MCF 10A (cell line): Measurements from ENCODE around the gene SRC. TPM values are rescaled to one million over a fixed set of nuclear protein-coding genes. Genes with fewer than 3 reads are reported as not detected.

ENCODE experiments used
- BruUV-seq: library from RNA; stranded (reverse); fragments of 400-500 nt; replicated peaks from 2 replicates; lab custom pipeline; 2021; lab: Mats Ljungman, UMichigan
- CTCF ChIA-PET: fragments of 300-600 bp; sonication (Branson Sonifier 250); formaldehyde crosslinking; extraction: SDS; loops from one replicate; lab custom pipeline; 2021; ENCODE audit warnings: antibody characterized with exemption, inconsistent platforms; lab: Yijun Ruan, JAX
- POLR2A ChIA-PET: fragments of 300-600, 350-650 bp; sonication (Branson Sonifier 250); formaldehyde crosslinking; extraction: SDS; loops from one replicate; lab custom pipeline; 2020; ENCODE audit warnings: antibody characterized with exemption, inconsistent platforms; lab: Yijun Ruan, JAX
- DNase-seq: peaks from one replicate; pipeline ENCODE4 v3.0.0-alpha.2; 2018; ENCODE audit not compliant: unreplicated experiment
- H3K27ac Mint-ChIP-seq: one replicate; pipeline ENCODE4 v1.8.0; 2022; ENCODE audit warnings: mild to moderate bottlenecking, low read depth, mixed read lengths; ENCODE audit not compliant: unreplicated experiment
- H3K27me3 Mint-ChIP-seq: one replicate; pipeline ENCODE4 v1.8.0; 2022; ENCODE audit warnings: mixed read lengths; ENCODE audit not compliant: insufficient read depth, unreplicated experiment
- H3K36me3 Mint-ChIP-seq: one replicate; pipeline ENCODE4 v1.8.0; 2022; ENCODE audit warnings: mild to moderate bottlenecking, moderate library complexity, mixed read lengths; ENCODE audit not compliant: insufficient read depth, unreplicated experiment
- H3K4me1 Mint-ChIP-seq: one replicate; pipeline ENCODE4 v1.8.0; 2022; ENCODE audit warnings: mixed read lengths; ENCODE audit not compliant: insufficient read depth, unreplicated experiment
- H3K4me3 Mint-ChIP-seq: one replicate; pipeline ENCODE4 v1.8.0; 2022; ENCODE audit warnings: mild to moderate bottlenecking, moderate library complexity, mixed read lengths; ENCODE audit not compliant: unreplicated experiment
- H3K9me3 Mint-ChIP-seq: one replicate; pipeline ENCODE4 v1.8.0; 2022; ENCODE audit warnings: mixed read lengths; ENCODE audit not compliant: unreplicated experiment
- CTCF ChIP-seq: fragments of 200-600 bp; IDR thresholded peaks from one replicate; pipeline ENCODE4 v1.8.0; 2022; ENCODE audit warnings: antibody characterized with exemption, mild to moderate bottlenecking; ENCODE audit not compliant: unreplicated experiment
- intact Hi-C: fragments of 100-400 bp; cut with micrococcal nuclease; formaldehyde crosslinking; loops from 2 replicates; pipeline ENCODE4 v1.14.1; 2022
- total RNA-seq: library from RNA; stranded (reverse); gene quantifications from 2 replicates; pipeline ENCODE4 v1.2.3, GENCODE V29; 2022

The SRC gene
- total RNA-seq, 1 experiment from 2014 or later, result 28.1 TPM

GRCh38 chr20:37450344-37450743 lies 104.4 kb downstream of the SRC start:
- no TSS peak for BruUV-seq
- intact Hi-C loops, result no loop called here
- H3K4me3 Mint-ChIP-seq, result no peak overlapping the region
- peaks cover 4% of the 10 kb centered on the region for H3K36me3 Mint-ChIP-seq
- H3K9me3 Mint-ChIP-seq, result peaks cover 6% of the 10 kb centered on the region
- TF ChIP-seq CTCF, result no peak
- CTCF ChIA-PET, result interaction anchor here (0.5 kb wide), 1 partner anchor 49 kb away, joined by 3 read pairs; no protein-coding TSS in a partner anchor
- no peak for DNase-seq
- POLR2A ChIA-PET, result no interaction called here
- H3K4me1 Mint-ChIP-seq, result no peaks in the 10 kb centered on the region
- H3K27ac Mint-ChIP-seq, result no peak overlapping the region
- peaks cover 26% of the 10 kb centered on the region for H3K27me3 Mint-ChIP-seq

- intact Hi-C loops, result no loop called here
- BruUV-seq, result no TSS peak
- no peaks in the 10 kb centered on the region for H3K36me3 Mint-ChIP-seq
- CTCF ChIA-PET, result no interaction called here
- POLR2A ChIA-PET, result interaction anchor here (0.6 kb wide), 1 partner anchor 11 kb away, joined by 4 read pairs; no protein-coding TSS in a partner anchor
- H3K4me1 Mint-ChIP-seq, result no peaks in the 10 kb centered on the region
- no peak for DNase-seq
- no peak overlapping the region for H3K4me3 Mint-ChIP-seq
- no peak for TF ChIP-seq CTCF
- no peak overlapping the region for H3K27ac Mint-ChIP-seq
- peaks cover 6% of the 10 kb centered on the region for H3K9me3 Mint-ChIP-seq
- H3K27me3 Mint-ChIP-seq, result peaks cover 17% of the 10 kb centered on the region
Measured at GRCh38 chr20:37451616-37452015, 105.7 kb downstream of the SRC start.

- no peak overlapping the region for H3K4me3 Mint-ChIP-seq
- DNase-seq, result no peak
- H3K36me3 Mint-ChIP-seq, result no peaks in the 10 kb centered on the region
- TF ChIP-seq CTCF, result no peak
- no peaks in the 10 kb centered on the region for H3K4me1 Mint-ChIP-seq
- H3K27me3 Mint-ChIP-seq, result peaks cover 10% of the 10 kb centered on the region
- intact Hi-C loops, result no loop called here
- no peak overlapping the region for H3K27ac Mint-ChIP-seq
- no TSS peak for BruUV-seq
- POLR2A ChIA-PET, result interaction anchor here (1.0 kb wide), 1 partner anchor 59 kb away, joined by 3 read pairs; no protein-coding TSS in a partner anchor
- H3K9me3 Mint-ChIP-seq, result peaks cover 6% of the 10 kb centered on the region
- CTCF ChIA-PET, result interaction anchor here (0.6 kb wide), 2 partner anchors 22 to 1270 kb away, joined by 3 read pairs; no protein-coding TSS in a partner anchor
Measured at GRCh38 chr20:37452236-37452635, 106.3 kb downstream of the SRC start.

- no peak for TF ChIP-seq CTCF
- ChIA-PET POLR2A (interaction anchor here (1.0 kb wide), 1 partner anchor 58 kb away, joined by 3 read pairs; no protein-coding TSS in a partner anchor), CTCF (no interaction called here)
- Mint-ChIP-seq H3K9me3 (peaks cover 6% of the 10 kb centered on the region), H3K27ac (no peak overlapping the region), H3K4me3 (no peak overlapping the region), H3K4me1 (no peaks in the 10 kb centered on the region), H3K36me3 (no peaks in the 10 kb centered on the region), H3K27me3 (no peaks in the 10 kb centered on the region)
- BruUV-seq, result no TSS peak
- DNase-seq, result no peak
- intact Hi-C loops, result no loop called here
Measured at GRCh38 chr20:37453288-37453687, 107.3 kb downstream of the SRC start.
